ENCODE data around the gene FOCAD. TPM values are rescaled to one million over a fixed set of nuclear protein-coding genes. Genes with fewer than 3 reads are reported as not detected.

The FOCAD gene
- total RNA-seq, 1 experiment from 2014 or later: 34.9 TPM

DNA sequence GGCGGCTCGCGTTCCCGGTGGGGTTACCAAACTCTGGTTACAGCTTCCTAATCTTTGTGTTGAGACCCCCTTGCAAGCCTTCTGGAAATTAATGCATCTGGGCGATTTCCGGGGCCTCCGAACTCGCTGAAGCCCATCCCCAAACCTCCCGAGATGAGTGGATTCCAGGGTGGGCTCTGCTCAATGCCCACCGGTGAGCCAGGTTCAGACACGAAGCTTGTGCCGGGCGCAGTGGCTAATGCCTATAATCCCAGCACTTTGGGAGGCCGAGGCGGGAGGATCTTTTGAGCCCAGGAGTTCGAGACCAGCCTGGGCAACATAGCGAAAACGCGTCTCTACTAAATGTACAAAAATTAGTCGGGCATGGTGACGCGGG, 347.7 kb downstream of the FOCAD start:
- Histone ChIP-seq H3K36me3 (ENCODE audit: insufficient read depth, low read length) (no peaks in the 10 kb centered on the region), H4K20me1 (ENCODE audit: insufficient read depth, low read depth, low read length) (no peaks in the 10 kb centered on the region), H3K4me2 (ENCODE audit: low read depth, low read length, poor library complexity, severe bottlenecking) (peak overlapping the region; percentile 68), H3K9ac (ENCODE audit: low read length) (peak overlapping the region; percentile 28; the same call in 1 of the 2 replicates), H3K4me1 (ENCODE audit: low read length) (peaks cover 20% of the 10 kb centered on the region), H3K4me3 (ENCODE audit: low read length) (peak overlapping the region; percentile 60), H3K27ac (ENCODE audit: low read length) (no peak overlapping the region), H3K9me3 (ENCODE audit: low read length) (no peaks in the 10 kb centered on the region), H2AFZ (ENCODE audit: low read length) (peak overlapping the region; percentile 27; the same call in 1 of the 2 replicates), H3K27me3 (ENCODE audit: low read length) (no peaks in the 10 kb centered on the region), H3K9me2 (replicated peaks; ENCODE audit: insufficient read depth, low read length) (no peaks in the 10 kb centered on the region), H3K79me2 (ENCODE audit: low read length) (no peaks in the 10 kb centered on the region)
- no peak for DNase-seq

DNA sequence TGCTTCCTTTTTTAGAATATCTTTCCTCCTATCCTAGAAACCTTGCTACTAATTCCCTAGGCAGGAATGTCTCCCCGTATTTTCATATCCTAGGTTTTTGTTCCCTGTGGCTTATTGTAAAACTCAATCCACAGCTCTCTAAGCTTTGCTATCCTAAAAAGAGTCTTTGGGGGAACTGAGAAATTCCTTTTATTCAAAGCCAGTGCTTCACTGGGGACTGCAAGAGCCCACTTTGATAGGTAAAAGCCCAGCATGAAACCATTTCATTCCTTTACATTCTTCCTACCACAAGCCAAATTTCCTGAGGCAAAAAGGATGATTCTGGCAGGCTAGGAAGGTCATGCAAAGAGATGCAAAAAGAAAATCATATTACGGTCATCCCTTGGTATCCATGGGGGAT, 353.2 kb downstream of the FOCAD start:
- Histone ChIP-seq H4K20me1 (ENCODE audit: insufficient read depth, low read depth, low read length) (no peaks in the 10 kb centered on the region), H3K9ac (ENCODE audit: low read length) (no peak overlapping the region), H3K4me3 (ENCODE audit: low read length) (no peak overlapping the region), H3K36me3 (ENCODE audit: insufficient read depth, low read length) (no peaks in the 10 kb centered on the region), H3K27ac (ENCODE audit: low read length) (no peak overlapping the region), H3K27me3 (ENCODE audit: low read length) (no peaks in the 10 kb centered on the region), H3K4me2 (ENCODE audit: low read depth, low read length, poor library complexity, severe bottlenecking) (no peak overlapping the region), H3K9me3 (ENCODE audit: low read length) (no peaks in the 10 kb centered on the region), H3K9me2 (replicated peaks; ENCODE audit: insufficient read depth, low read length) (no peaks in the 10 kb centered on the region), H3K4me1 (ENCODE audit: low read length) (no peaks in the 10 kb centered on the region), H3K79me2 (ENCODE audit: low read length) (no peaks in the 10 kb centered on the region), H2AFZ (ENCODE audit: low read length) (no peak overlapping the region)
- DNase-seq: no peak

DNA sequence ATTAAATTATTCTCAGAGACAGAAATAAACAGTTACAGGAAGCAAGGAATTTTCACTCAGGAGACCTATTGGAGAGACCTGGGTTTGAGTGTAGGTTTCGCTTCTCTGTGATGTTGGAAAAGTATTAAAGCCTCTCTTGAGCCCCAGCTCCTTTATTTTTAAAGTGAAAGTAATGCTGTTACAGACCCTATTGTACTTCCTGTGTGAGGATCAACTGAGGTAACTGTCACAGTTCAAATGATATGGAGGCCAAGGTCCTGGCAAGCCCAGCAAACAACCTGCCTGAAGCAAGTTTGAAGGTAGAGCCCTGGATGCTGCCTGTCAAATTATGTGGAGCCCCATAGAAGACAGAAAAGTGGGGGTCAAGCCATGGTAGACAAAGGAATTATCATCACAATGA, 355.2 kb downstream of the FOCAD start:
- Histone ChIP-seq H3K36me3 (ENCODE audit: insufficient read depth, low read length) (no peaks in the 10 kb centered on the region), H3K9me2 (replicated peaks; ENCODE audit: insufficient read depth, low read length) (no peaks in the 10 kb centered on the region), H2AFZ (ENCODE audit: low read length) (no peak overlapping the region), H3K27ac (ENCODE audit: low read length) (no peak overlapping the region), H3K9ac (ENCODE audit: low read length) (no peak overlapping the region), H3K9me3 (ENCODE audit: low read length) (no peaks in the 10 kb centered on the region), H3K79me2 (ENCODE audit: low read length) (no peaks in the 10 kb centered on the region), H3K4me3 (ENCODE audit: low read length) (no peak overlapping the region), H3K4me1 (ENCODE audit: low read length) (no peaks in the 10 kb centered on the region), H3K27me3 (ENCODE audit: low read length) (no peaks in the 10 kb centered on the region), H4K20me1 (ENCODE audit: insufficient read depth, low read depth, low read length) (no peaks in the 10 kb centered on the region), H3K4me2 (ENCODE audit: low read depth, low read length, poor library complexity, severe bottlenecking) (no peak overlapping the region)
- DNase-seq: no peak

DNA sequence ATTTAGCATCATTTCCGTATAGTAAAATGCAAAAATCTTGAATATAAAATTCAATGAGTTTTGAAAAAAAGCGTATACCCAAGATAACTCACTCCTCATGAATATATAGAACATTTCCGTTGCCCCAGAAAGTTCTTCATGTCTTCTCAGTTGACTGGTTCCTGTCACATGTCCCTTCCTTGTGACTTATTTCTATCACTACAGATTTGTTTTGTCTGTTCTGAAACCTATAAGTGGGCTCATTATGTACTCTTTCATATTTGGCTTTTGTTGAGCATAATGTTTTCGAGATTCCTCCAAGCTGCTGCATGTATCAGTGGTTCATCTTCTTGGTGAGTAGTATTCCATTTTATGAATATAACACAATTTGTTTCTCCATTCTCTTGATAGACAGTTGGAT, 358.4 kb downstream of the FOCAD start:
- no peaks in the 10 kb centered on the region for H4K20me1 ChIP-seq (ENCODE audit: insufficient read depth, low read depth, low read length)
- no peaks in the 10 kb centered on the region for H3K9me3 ChIP-seq (ENCODE audit: low read length)
- H2AFZ ChIP-seq (ENCODE audit: low read length): no peak overlapping the region
- H3K4me1 ChIP-seq (ENCODE audit: low read length): no peaks in the 10 kb centered on the region
- no peaks in the 10 kb centered on the region for H3K27me3 ChIP-seq (ENCODE audit: low read length)
- no peak for DNase-seq
- no peaks in the 10 kb centered on the region for H3K9me2 ChIP-seq (replicated peaks; ENCODE audit: insufficient read depth, low read length)
- no peak overlapping the region for H3K27ac ChIP-seq (ENCODE audit: low read length)
- H3K9ac ChIP-seq (ENCODE audit: low read length): no peak overlapping the region
- no peak overlapping the region for H3K4me3 ChIP-seq (ENCODE audit: low read length)
- H3K36me3 ChIP-seq (ENCODE audit: insufficient read depth, low read length): no peaks in the 10 kb centered on the region
- H3K4me2 ChIP-seq (ENCODE audit: low read depth, low read length, poor library complexity, severe bottlenecking): no peak overlapping the region
- H3K79me2 ChIP-seq (ENCODE audit: low read length): no peaks in the 10 kb centered on the region

- Histone ChIP-seq H3K9ac (ENCODE audit: low read length) (no peak overlapping the region), H3K9me2 (replicated peaks; ENCODE audit: insufficient read depth, low read length) (no peaks in the 10 kb centered on the region), H3K4me1 (ENCODE audit: low read length) (no peaks in the 10 kb centered on the region), H3K79me2 (ENCODE audit: low read length) (no peaks in the 10 kb centered on the region), H3K4me3 (ENCODE audit: low read length) (no peak overlapping the region), H3K4me2 (ENCODE audit: low read depth, low read length, poor library complexity, severe bottlenecking) (no peak overlapping the region), H3K27ac (ENCODE audit: low read length) (no peak overlapping the region), H3K36me3 (ENCODE audit: insufficient read depth, low read length) (no peaks in the 10 kb centered on the region), H3K27me3 (ENCODE audit: low read length) (no peaks in the 10 kb centered on the region), H4K20me1 (ENCODE audit: insufficient read depth, low read depth, low read length) (no peaks in the 10 kb centered on the region), H3K9me3 (ENCODE audit: low read length) (no peaks in the 10 kb centered on the region), H2AFZ (ENCODE audit: low read length) (no peak overlapping the region)
- no peak for DNase-seq
Observed at GRCh38 chr9:21043841-21044240, 359.8 kb downstream of the FOCAD start.

Small RNA genes within 50 kb of the gene (small RNA-seq; reads per million reads assigned to genes)
- gene MIR491: not detected
- not detected for gene SNORA30B

Other genes with a start within 250 kb of the FOCAD start
- gene MLLT3, start 61.8 kb upstream of the FOCAD start, total RNA-seq (2014; rRNA removed; shearing (Covaris generic); ENCODE audit: low replicate concordance): 4.0 and 5.8 TPM in 2 replicates